G401 (cell line): ENCODE data around the gene IVNS1ABP. TPM values are rescaled to one million over a fixed set of nuclear protein-coding genes. Genes with fewer than 3 reads are reported as not detected.
"Not testable (repeated sequence)": the region's sequence is repeated elsewhere in the genome, so short reads cannot be mapped to it uniquely, and the experiment has no call there.

Source experiments
- DNase-seq: peaks from one replicate; pipeline ENCODE4 v3.0.0-alpha.2; 2015; ENCODE audit warnings: low spot score
- in situ Hi-C: cut with HindIII; loops from 2 replicates; pipeline ENCODE4 v1.10.0; 2016; ENCODE audit warnings: low sequenced_read_pairs, mixed read lengths
- total RNA-seq: library from RNA; depleted of rRNA; stranded (reverse); fragments of >200 nt; shearing (Covaris generic); gene quantifications from 2 replicates; pipeline ENCODE4 v1.2.3, GENCODE V29; 2014

IVNS1ABP gene
- total RNA-seq, 1 experiment from 2014 or later, result 81.9 TPM

GRCh38 chr1:185338719-185339622 is 21.9 kb upstream of the IVNS1ABP start:
- no peak for DNase-seq
- in situ Hi-C loops, result no loop called here

- no peak for DNase-seq
- in situ Hi-C loops, result no loop called here
Measured at GRCh38 chr1:185337246-185337645, 20.2 kb upstream of the IVNS1ABP start.

GRCh38 chr1:185334182-185334581 is 17.1 kb upstream of the IVNS1ABP start:
- in situ Hi-C loops, result no loop called here
- no peak for DNase-seq

GRCh38 chr1:185328255-185328654 is 11.2 kb upstream of the IVNS1ABP start:
- in situ Hi-C loops, result no loop called here

GRCh38 chr1:185325413-185325812 is 8.4 kb upstream of the IVNS1ABP start:
- no peak for DNase-seq
- in situ Hi-C loops, result no loop called here

More at GRCh38 chr1:185328255-185328654, 11.2 kb upstream of the IVNS1ABP start:
- no peak for DNase-seq

GRCh38 chr1:185324118-185324517 is 7.1 kb upstream of the IVNS1ABP start:
- in situ Hi-C loops, result no loop called here
- no peak for DNase-seq

- no peak for DNase-seq
- in situ Hi-C loops, result no loop called here
Measured at GRCh38 chr1:185322636-185323035, 5.6 kb upstream of the IVNS1ABP start.

- DNase-seq, in situ Hi-C loops: not testable (repeated sequence)
Measured at GRCh38 chr1:185321653-185322221, 4.7 kb upstream of the IVNS1ABP start.

GRCh38 chr1:185321104-185321503 is 4.1 kb upstream of the IVNS1ABP start:
- in situ Hi-C loops, result not testable (repeated sequence)

GRCh38 chr1:185319139-185319475 is 2.1 kb upstream of the IVNS1ABP start:
- in situ Hi-C loops, result no loop called here
- no peak for DNase-seq

More at GRCh38 chr1:185321104-185321503, 4.1 kb upstream of the IVNS1ABP start:
- not testable (repeated sequence) for DNase-seq

- in situ Hi-C loops, result no loop called here
- DNase-seq, result no peak
Measured at GRCh38 chr1:185318431-185319138, 1.5 kb upstream of the IVNS1ABP start.

GRCh38 chr1:185317886-185318310 is 855 bp upstream of the IVNS1ABP start:
- in situ Hi-C loops, result no loop called here
- DNase-seq, result peak; percentile 46

- DNase-seq, result peak; percentile 90
- in situ Hi-C loops, result no loop called here
Measured at GRCh38 chr1:185316163-185317033, 645 bp downstream of the IVNS1ABP start.

GRCh38 chr1:185315445-185316071 is 1.5 kb downstream of the IVNS1ABP start:
- in situ Hi-C loops, result no loop called here

GRCh38 chr1:185314411-185314810 is 2.6 kb downstream of the IVNS1ABP start:
- in situ Hi-C loops, result no loop called here

More at GRCh38 chr1:185315445-185316071, 1.5 kb downstream of the IVNS1ABP start:
- no peak for DNase-seq

GRCh38 chr1:185312361-185313138 is 4.5 kb downstream of the IVNS1ABP start:
- no peak for DNase-seq
- in situ Hi-C loops, result no loop called here

More at GRCh38 chr1:185314411-185314810, 2.6 kb downstream of the IVNS1ABP start:
- no peak for DNase-seq

GRCh38 chr1:185311589-185312225 is 5.3 kb downstream of the IVNS1ABP start:
- no peak for DNase-seq
- in situ Hi-C loops, result no loop called here
